Naive thymus-derived CD8-positive, alpha-beta T cell (primary cell): ENCODE data around the gene CIITA. TPM values are rescaled to one million over a fixed set of nuclear protein-coding genes. Genes with fewer than 3 reads are reported as not detected.
A peak's percentile ranks its signal among the peaks of the same experiment; 100 is the strongest.

ENCODE experiments used
- ATAC-seq, 2 donors: fragments of 150-1000 bp; cut with Tn5 transposase in 1 of 2; sonication (Bioruptor Pico), chemical (Tn5 transposase) in 1 of 2; 1 replicate in 1 of 2; 2 replicates in 1 of 2; pipeline ENCODE4 v1.10.0; 2021; ENCODE audit warnings: mild to moderate bottlenecking in 2 of 2, moderate library complexity in 2 of 2
- POLR2A ChIA-PET: fragments of 350-600 bp; sonication (Branson Sonifier 250); formaldehyde crosslinking; loops from one replicate; lab custom pipeline; 2021; ENCODE audit warnings: antibody characterized with exemption; lab: Charles Lee
- DNase-seq, 10 donors: peaks; one replicate each; pipeline versions ENCODE4 v3.0.0 to v3.0.0-alpha.2; 2020 to 2022
- H3K27ac Mint-ChIP-seq, 10 donors: one replicate each; pipeline ENCODE4 v1.8.0; 2020 to 2022; ENCODE audit warnings: mild to moderate bottlenecking in 10 of 10, mixed read lengths in 10 of 10, moderate library complexity in 4 of 10, inconsistent platforms in 1 of 10
- H3K27me3 Mint-ChIP-seq, 5 donors: one replicate each; pipeline ENCODE4 v1.8.0; 2021 to 2022; ENCODE audit warnings: mixed read lengths in 5 of 5
- H3K36me3 Mint-ChIP-seq, 3 donors: one replicate each; pipeline ENCODE4 v1.8.0; 2020 to 2022; ENCODE audit warnings: mixed read lengths in 3 of 3, mild to moderate bottlenecking in 2 of 3, inconsistent platforms in 1 of 3
- H3K4me1 Mint-ChIP-seq, 4 donors: one replicate each; pipeline ENCODE4 v1.8.0; 2021 to 2022; ENCODE audit warnings: mixed read lengths in 4 of 4
- H3K4me3 Mint-ChIP-seq, 10 donors: one replicate each; pipeline ENCODE4 v1.8.0; 2020 to 2022; ENCODE audit warnings: mild to moderate bottlenecking in 10 of 10, mixed read lengths in 10 of 10, moderate library complexity in 6 of 10, inconsistent platforms in 1 of 10
- H3K9me3 Mint-ChIP-seq, 9 donors: one replicate each; pipeline ENCODE4 v1.8.0; 2020 to 2022; ENCODE audit warnings: mixed read lengths in 9 of 9, mild to moderate bottlenecking in 3 of 9, inconsistent platforms in 1 of 9, moderate library complexity in 1 of 9
- polyA plus RNA-seq, 3 donors: library from polyadenylated mRNA; unstranded; fragments of 300-500 nt; fragmentation: Illumina TruSeq; gene quantifications; one replicate each; pipeline ENCODE4 v1.2.3, GENCODE V29; 2021
- total RNA-seq, 8 experiments: library from RNA in 2 of 8; stranded (reverse) in 2 of 8; gene quantifications; one replicate each; pipeline ENCODE4 v1.2.3 and lab custom pipeline; 2021 to 2026

CIITA gene
- total and polyA plus RNA-seq, 5 experiments from 2014 or later: 0.07 to 18.8 (median 0.80) TPM

DNA sequence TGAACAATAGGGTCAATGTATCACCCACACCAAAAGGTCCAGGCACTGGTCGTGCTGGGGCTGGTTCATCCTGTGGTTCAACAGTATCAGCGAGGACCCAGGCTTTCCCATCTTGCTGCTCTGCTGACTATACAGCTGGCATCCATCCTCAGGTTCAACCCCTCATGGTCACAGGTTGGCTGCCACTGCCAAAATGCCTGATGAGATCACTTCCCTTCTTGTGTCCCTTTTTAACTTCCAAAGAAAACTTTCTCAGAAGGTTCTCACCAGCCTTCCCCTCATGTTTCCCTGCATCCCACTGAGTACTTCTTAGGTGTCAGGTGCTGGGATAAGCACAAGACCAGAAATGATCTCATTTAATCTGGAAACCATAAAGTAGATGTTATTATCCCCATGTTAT, 93.1 kb downstream of the CIITA start:
- H3K36me3 Mint-ChIP-seq: peaks cover 0 to 52% (median 13%) of the 10 kb centered on the region in 3 donors
- POLR2A ChIA-PET: interaction anchor here (5.1 kb wide), 1 partner anchor 286 kb away, joined by 33 read pairs; the partner anchor contains the start of gene SOCS1

DNA sequence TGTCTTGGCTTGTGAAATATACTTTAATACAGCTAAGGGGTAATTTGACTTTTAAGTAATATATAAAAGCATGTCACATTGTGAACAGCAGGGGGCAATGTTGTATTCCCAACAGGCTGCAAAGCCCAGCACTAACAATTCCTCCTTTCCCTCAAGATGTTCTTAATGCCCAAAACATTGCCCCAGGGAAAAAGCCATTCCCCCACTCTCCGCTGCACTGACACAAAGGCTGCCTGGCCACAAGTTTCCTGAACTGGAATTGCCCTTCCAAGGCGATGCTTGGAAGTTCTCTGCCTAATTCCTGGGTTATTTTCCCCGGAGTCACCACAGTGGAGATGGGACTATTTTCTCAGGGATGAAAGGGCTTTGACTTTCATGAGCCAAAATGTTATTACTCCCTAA, 94.6 kb downstream of the CIITA start:
- POLR2A ChIA-PET: interaction anchor here (0.6 to 5.1 kb wide), 2 partner anchors 285 to 684 kb away, joined by 4 to 33 read pairs; partner anchors contain the start of gene SOCS1
- ATAC-seq: peak in 1 of 2 donors; percentile 53
- Mint-ChIP-seq H3K27me3 (no peaks in the 10 kb centered on the region), H3K4me1 (peaks cover 10 to 22% (median 20%) of the 10 kb centered on the region in 4 donors), H3K4me3 (no peak overlapping the region), H3K27ac (no peak overlapping the region), H3K9me3 (no peaks in the 10 kb centered on the region), H3K36me3 (peaks cover 0 to 46% (median 13%) of the 10 kb centered on the region in 3 donors)
- DNase-seq: peak in 5 of 10 donors; percentile 26 to 56 (median 49)

More for the DNA sequence above, 93.1 kb downstream of the CIITA start:
- H3K27ac Mint-ChIP-seq: peak overlapping the region in 3 of 10 donors; percentile 34 to 59 (median 52)
- no peaks in the 10 kb centered on the region for H3K9me3 Mint-ChIP-seq
- no peaks in the 10 kb centered on the region for H3K27me3 Mint-ChIP-seq
- no peak overlapping the region for H3K4me3 Mint-ChIP-seq
- DNase-seq: no peak
- no peak for ATAC-seq
- H3K4me1 Mint-ChIP-seq: peaks cover 17 to 37% (median 26%) of the 10 kb centered on the region in 4 donors

DNA sequence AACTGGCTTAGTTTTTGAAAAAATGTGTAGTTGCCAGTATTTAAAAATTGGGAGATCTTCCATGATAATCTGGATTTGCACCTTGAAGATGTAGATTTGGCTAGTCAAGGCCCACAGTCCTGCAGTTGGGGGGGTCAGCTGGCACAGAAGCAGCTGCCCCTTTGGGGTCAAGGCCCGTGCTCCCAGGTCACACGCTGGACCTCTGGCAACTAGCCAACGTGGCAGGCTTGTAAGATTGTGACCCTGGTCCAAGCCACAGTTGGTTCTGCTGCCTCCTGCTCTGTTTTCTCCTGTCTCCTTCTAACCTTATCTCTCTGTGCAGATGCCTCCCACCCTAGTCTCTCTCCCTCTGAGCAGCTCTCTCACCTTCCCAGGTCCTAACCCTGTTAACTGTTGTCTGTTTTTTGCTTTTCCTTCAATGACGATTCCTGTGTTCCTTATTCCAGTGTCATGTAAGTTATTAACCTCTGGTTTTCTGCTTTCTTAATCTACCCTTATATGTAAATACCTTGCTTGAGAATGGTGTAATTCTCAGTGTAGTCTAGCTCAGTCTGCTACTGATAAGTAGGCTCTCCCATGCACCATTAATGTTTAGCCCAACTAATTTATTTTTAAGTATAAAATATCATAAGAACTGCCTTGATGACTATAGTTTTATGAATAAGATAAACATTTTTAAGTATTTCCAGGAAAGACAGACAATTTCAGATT, 95.3 kb downstream of the CIITA start:
- Mint-ChIP-seq H3K4me3 (no peak overlapping the region), H3K36me3 (peaks cover 0 to 48% (median 14%) of the 10 kb centered on the region in 3 donors)

DNA sequence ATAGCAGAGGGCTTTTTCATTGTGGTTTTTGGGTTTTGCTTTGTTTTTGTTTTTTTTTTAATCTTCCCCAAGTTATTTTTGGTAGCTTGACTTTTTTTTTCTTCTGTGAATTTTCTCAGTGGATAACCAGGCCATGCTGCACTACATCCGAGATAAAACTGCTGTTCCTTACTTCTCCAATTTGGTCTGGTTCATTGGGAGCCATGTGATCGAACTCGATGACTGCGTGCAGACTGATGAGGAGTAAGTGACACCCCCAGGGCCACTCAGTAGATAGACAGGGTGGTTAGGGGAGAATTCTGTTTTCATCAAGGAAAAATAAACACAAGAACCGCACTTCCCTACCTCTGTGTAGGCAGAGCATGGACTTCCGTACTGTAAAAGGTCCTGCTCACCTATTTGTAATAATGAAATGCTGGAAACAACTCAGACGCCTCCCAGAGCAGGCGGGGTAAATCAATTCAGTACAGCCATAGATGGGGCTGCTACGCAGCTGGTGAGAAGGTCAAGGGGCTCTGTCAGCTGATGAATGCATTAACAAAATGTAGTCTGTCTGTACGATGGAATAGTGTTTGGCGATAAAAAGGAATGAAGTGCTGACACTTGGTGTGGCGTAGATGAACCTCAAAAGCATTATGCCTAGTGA, 95.9 kb downstream of the CIITA start:
- ATAC-seq (no peak), DNase-seq (no peak)
- Mint-ChIP-seq H3K27me3 (no peaks in the 10 kb centered on the region), H3K36me3 (peaks cover 0 to 53% (median 14%) of the 10 kb centered on the region in 3 donors), H3K27ac (peak overlapping the region in 2 of 10 donors; percentile 8 to 63), H3K4me3 (no peak overlapping the region), H3K9me3 (no peaks in the 10 kb centered on the region), H3K4me1 (peaks cover 13 to 27% (median 23%) of the 10 kb centered on the region in 4 donors)
- POLR2A ChIA-PET: interaction anchor here (5.1 kb wide), 1 partner anchor 283 kb away, joined by 33 read pairs; the partner anchor contains the start of gene SOCS1

More for the DNA sequence above, 95.3 kb downstream of the CIITA start:
- H3K27ac Mint-ChIP-seq: peak overlapping the region in 3 of 10 donors; percentile 27 to 54 (median 38)
- DNase-seq (no peak), ATAC-seq (no peak)
- H3K27me3 Mint-ChIP-seq: no peaks in the 10 kb centered on the region
- H3K4me1 Mint-ChIP-seq: peaks cover 10 to 22% (median 19%) of the 10 kb centered on the region in 4 donors
- no peaks in the 10 kb centered on the region for H3K9me3 Mint-ChIP-seq
- POLR2A ChIA-PET: interaction anchor here (5.1 kb wide), 1 partner anchor 284 kb away, joined by 33 read pairs; the partner anchor contains the start of gene SOCS1

DNA sequence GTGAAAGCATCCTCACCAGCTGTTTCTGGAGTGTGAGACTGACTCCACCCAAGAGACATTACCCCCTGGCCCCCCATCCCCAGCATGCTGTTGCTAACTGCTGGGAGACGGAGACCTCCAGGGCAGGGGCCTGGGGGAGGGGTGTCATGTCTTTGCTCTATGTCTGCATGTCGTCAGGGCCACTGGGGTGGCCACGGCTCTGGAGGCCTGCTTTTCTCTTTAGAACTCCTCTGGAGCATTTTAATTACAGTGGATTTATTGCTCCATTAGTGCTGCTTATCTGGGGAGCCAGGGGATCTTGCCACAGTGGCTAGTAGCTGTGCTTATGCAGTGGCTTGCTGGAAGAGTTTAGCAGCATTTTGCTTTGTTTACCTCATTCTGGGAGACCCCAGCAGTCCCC, 99.6 kb downstream of the CIITA start:
- no peaks in the 10 kb centered on the region for H3K27me3 Mint-ChIP-seq
- ATAC-seq (no peak), DNase-seq (no peak)
- H3K27ac Mint-ChIP-seq: no peak overlapping the region
- H3K4me3 Mint-ChIP-seq: no peak overlapping the region
- peaks cover 0 to 67% (median 18%) of the 10 kb centered on the region in 3 donors for H3K36me3 Mint-ChIP-seq
- H3K4me1 Mint-ChIP-seq: peaks cover 8 to 24% (median 18%) of the 10 kb centered on the region in 4 donors
- H3K9me3 Mint-ChIP-seq: no peaks in the 10 kb centered on the region
- POLR2A ChIA-PET: no interaction called here

DNA sequence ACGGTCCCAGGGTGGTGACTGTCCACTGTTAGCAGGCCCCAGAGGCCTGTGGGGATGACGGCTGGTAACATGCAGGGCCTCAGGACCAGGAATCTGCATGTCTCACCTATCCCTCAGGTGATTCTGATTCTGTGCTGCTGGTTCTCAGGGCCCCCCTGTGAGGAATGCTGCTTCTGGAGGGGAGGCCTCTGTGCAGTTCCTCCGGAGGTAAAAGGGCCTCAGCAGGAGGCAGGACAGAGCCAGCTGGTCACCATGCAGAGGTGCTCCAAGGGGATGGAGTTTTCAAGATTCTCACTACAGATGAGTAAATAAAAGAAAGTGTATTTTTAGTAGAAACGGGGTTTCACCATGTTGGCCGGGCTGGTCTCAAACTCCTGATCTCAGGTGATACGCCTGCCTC, 101.1 kb downstream of the CIITA start:
- H3K4me1 Mint-ChIP-seq: peaks cover 2 to 10% (median 7%) of the 10 kb centered on the region in 4 donors

DNA sequence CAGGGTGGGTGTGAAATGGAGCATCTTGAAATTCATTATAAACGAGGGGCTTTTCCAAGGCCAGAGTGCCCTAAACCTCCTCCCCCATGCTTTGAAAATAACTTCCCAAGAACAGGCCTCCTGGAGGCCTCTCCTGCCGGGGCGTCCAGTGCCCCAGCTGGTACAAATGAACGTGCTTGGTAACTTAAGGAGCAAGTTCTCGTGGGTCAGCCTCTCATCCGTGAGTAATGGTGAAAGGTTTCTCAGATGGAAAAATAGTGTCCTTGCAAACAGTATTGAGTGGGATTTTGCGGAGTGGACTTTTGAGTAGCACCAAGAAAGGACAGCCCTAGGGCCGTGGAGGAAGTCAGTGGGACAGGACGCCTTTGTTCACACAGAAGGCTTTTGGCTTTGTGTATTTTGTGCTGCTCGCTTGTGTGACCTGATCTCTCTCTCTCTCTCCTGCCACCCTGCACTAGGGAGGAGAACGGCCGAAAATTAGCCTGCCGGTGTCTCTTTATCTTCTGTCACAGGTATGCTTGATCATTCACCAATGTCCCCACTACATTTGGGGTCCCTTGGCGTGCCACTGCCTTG, 102.0 kb downstream of the CIITA start:
- Mint-ChIP-seq H3K4me3 (no peak overlapping the region), H3K36me3 (peaks cover 0 to 62% (median 11%) of the 10 kb centered on the region in 3 donors), H3K27me3 (no peaks in the 10 kb centered on the region), H3K4me1 (peaks cover 2 to 8% (median 5%) of the 10 kb centered on the region in 4 donors), H3K9me3 (no peaks in the 10 kb centered on the region), H3K27ac (peak overlapping the region in 1 of 10 donors; percentile 69)
- ATAC-seq (no peak), DNase-seq (no peak)
- POLR2A ChIA-PET: no interaction called here

More for the DNA sequence above, 101.1 kb downstream of the CIITA start:
- Mint-ChIP-seq H3K36me3 (peaks cover 0 to 66% (median 14%) of the 10 kb centered on the region in 3 donors), H3K27ac (peak overlapping the region in 2 of 10 donors; percentile 49 to 76), H3K9me3 (no peaks in the 10 kb centered on the region), H3K4me3 (no peak overlapping the region), H3K27me3 (no peaks in the 10 kb centered on the region)
- DNase-seq (no peak), ATAC-seq (no peak)
- POLR2A ChIA-PET: interaction anchor here (0.6 kb wide), 1 partner anchor 340 kb away, joined by 4 read pairs; no protein-coding TSS in a partner anchor

DNA sequence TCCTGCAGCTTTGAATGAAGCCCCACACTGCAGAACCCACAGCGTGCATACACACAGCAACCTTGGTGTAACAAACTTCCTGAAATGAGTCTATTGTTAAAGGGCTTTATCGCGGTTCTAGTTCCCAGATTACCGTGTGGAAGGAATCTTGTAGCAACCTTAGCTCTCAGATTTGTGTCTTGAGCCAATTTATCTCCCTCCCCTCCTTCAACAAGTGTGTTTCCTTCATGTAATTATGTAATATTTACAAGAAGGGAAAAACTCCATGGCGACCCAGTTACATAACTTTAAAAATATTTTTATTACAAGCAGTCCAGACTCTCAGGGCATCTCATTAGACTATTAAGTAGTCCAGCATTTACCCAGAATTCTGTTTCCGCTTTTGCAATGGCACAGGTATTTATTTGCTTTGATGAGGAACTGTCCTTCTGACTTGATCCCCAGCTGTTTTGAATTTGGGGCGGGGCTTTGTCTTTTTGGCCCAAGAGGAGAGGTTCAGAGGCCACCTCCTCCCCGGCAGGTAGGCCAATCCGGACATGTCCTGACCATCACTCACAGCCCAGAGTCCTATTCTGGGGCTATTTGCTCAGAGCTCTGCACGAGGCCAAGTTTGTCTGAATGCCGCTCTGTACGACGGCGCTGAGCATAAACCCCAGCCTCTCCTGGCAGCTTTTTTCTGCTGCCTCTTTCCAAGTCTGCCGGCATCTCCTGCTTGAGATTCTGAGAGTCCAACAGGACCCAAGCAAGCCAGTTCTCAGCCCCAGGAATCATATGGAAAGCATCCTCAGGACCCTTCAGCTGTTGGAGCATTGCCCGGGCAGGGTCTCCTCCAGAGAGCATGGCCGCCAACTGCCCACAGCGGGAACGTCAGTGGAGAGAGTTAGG, 103.0 kb downstream of the CIITA start:
- H3K9me3 Mint-ChIP-seq: no peaks in the 10 kb centered on the region
- peaks cover 3 to 8% (median 6%) of the 10 kb centered on the region in 4 donors for H3K4me1 Mint-ChIP-seq
- no peaks in the 10 kb centered on the region for H3K27me3 Mint-ChIP-seq
- no peak for DNase-seq
- no peak for ATAC-seq
- H3K4me3 Mint-ChIP-seq: no peak overlapping the region
- H3K36me3 Mint-ChIP-seq: peaks cover 0 to 61% (median 11%) of the 10 kb centered on the region in 3 donors
- POLR2A ChIA-PET: no interaction called here
- H3K27ac Mint-ChIP-seq: no peak overlapping the region

DNA sequence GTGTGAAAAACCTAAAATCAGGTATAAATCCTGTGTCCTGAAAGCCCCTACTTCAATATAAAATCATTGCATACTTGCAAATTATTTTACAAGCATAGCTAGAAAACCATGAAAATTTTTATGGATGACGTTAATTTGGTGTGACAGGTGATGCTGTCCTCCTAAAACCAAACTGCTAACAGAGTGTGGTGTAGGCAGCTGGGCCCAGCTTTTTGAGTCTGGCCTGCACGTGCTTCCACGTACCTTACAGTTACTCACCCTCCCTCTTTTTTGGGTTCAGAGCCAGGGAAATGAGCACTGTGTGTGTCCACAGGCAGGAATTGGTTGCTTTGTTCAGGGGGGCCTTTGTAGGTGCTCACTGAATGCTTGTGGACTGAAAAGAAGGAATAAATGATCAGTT, 103.8 kb downstream of the CIITA start:
- POLR2A ChIA-PET: no interaction called here
- Mint-ChIP-seq H3K36me3 (peaks cover 0 to 62% (median 12%) of the 10 kb centered on the region in 3 donors), H3K4me1 (peaks cover 3 to 8% (median 6%) of the 10 kb centered on the region in 4 donors), H3K9me3 (no peaks in the 10 kb centered on the region), H3K4me3 (no peak overlapping the region), H3K27me3 (no peaks in the 10 kb centered on the region), H3K27ac (peak overlapping the region in 1 of 10 donors; percentile 36)
- DNase-seq (no peak), ATAC-seq (no peak)

DNA sequence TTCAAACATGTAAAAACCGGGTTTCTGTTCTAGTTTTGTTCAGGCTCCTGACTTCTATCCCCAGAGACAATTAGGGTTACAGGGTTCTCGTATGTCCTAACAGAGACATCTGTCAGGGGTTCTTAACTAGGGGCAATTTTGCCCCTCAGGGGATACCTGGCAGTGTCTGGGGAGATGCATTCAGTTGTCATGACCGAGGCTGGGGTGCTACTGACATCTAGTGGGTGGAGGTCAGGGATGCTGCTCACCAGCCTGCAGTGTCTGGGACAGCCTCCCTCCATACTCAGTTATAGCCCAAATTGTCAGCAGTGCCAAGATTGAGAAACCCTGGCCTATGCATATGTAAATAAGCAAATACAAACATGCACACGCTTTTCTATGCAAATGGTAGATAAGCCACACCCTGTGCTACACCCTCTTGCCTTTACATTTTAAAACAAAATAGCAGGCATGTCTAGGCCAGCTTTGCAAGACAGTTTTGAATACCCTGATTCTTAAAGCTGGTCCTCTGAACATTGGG, 104.8 kb downstream of the CIITA start:
- ATAC-seq: no peak
- H3K4me3 Mint-ChIP-seq: no peak overlapping the region
- H3K4me1 Mint-ChIP-seq: peaks cover 7 to 13% (median 10%) of the 10 kb centered on the region in 4 donors
- H3K9me3 Mint-ChIP-seq: no peaks in the 10 kb centered on the region
- H3K27ac Mint-ChIP-seq: no peak overlapping the region
- no peak for DNase-seq
- POLR2A ChIA-PET: no interaction called here
- no peaks in the 10 kb centered on the region for H3K27me3 Mint-ChIP-seq
- peaks cover 0 to 63% (median 12%) of the 10 kb centered on the region in 3 donors for H3K36me3 Mint-ChIP-seq

DNA sequence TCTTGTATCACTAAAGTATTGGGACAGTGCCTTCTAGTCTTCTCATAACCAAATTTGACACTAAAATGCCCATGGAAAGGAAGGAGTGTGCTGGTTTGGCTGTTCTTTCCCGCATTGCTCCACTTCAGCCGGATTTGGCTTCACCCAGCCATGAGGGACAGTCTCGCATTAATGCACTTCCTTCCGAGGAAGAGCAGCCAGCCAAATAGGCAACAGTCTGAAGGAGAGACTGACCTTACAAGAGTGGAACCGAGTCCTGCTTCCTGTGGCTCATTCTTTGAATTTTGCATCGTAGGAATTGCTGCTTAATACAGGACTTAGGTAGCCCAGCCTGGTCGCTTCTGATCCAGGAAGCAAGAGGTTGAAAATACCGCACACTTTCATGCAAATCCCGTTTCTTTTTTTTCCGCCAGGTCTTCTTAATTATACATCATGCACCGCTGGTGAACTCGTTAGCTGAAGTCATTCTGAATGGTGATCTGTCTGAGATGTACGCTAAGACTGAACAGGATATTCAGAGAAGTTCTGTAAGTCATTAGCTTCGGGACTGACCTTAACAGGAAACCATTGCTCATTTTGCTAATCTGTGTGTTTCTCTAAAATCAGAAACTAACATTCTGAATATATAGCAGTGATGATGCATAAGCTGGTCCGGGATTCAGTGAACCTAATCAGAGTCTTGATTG, 105.6 kb downstream of the CIITA start:
- H3K9me3 Mint-ChIP-seq: no peaks in the 10 kb centered on the region
- H3K27me3 Mint-ChIP-seq: no peaks in the 10 kb centered on the region
- POLR2A ChIA-PET: no interaction called here
- H3K36me3 Mint-ChIP-seq: peaks cover 0 to 55% (median 11%) of the 10 kb centered on the region in 3 donors
- H3K27ac Mint-ChIP-seq: peak overlapping the region in 1 of 10 donors; percentile 32
- ATAC-seq (no peak), DNase-seq (no peak)
- H3K4me1 Mint-ChIP-seq: peaks cover 12 to 17% (median 16%) of the 10 kb centered on the region in 4 donors
- no peak overlapping the region for H3K4me3 Mint-ChIP-seq
